ENCODE results near the gene SRSF8.

SRSF8 gene

GRCh38 chr11:95070471-95070870, 3.8 kb downstream of the SRSF8 start:
- no peak for DNase-seq

DNA sequence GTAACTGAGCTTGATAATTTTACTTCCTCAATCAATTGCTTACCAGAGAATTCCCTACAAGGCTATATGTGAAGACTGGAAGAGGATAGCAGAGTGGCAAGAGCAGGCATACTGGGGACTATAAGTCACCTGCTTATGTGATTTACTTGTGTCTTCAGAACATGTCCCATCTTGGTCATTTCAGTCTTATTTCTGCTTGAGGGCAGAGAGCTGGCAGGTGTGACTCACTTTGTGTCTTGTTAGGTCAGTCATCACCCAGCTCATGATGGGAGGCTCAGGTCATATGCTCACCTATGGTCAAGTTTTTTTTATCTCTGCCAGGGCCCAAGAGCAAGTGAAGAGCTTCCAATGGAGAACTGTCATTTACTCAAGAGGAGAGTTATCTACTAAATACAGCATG, 6.2 kb downstream of the SRSF8 start:
- DNase-seq, result no peak

GRCh38 chr11:95074792-95075563, 8.3 kb downstream of the SRSF8 start:
- DNase-seq, result no peak

GRCh38 chr11:95076416-95076815, 9.7 kb downstream of the SRSF8 start:
- no peak for DNase-seq

- no peak for DNase-seq
Observed at GRCh38 chr11:95076981-95077380, 10.3 kb downstream of the SRSF8 start.

DNA sequence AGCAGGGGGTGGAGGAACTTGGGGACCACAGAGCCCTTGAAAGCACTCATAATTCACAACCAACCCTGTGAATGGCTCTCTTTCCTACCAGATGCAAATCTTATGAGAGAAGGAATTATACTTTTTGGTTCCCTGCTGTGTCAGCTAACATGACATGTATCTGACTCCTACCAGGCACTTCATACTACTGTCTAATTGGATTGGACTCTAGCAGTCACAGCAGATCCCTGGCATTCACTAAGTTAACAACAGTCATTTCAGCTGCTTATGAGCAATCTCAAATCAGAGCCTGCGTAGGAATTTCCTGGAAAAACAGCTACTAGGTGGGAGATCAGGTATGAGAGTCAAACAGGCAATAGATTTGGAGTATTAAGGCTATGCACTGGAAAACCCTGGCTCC, 11.8 kb downstream of the SRSF8 start:
- DNase-seq, result no peak

DNA sequence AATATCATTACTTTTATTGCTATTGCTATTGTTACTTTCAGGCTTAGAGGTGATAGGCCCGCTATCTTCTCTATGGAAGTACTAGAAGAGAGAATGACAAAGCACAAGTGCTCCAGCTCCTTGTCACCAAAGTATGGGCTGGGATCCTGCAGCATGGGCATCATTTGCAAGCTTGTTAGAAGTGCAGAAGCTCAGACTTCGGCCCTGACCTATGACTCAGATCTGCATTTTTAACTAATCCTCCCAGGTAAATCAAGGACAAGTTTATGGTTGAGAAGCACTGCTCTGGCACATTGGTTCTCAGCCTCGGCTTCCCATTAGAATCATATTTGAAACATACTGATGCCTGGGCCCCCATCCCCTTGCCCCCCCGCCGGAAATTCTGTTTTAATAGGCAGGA, 14.3 kb downstream of the SRSF8 start:
- DNase-seq, result no peak

GRCh38 chr11:95081412-95081811, 14.7 kb downstream of the SRSF8 start:
- no peak for DNase-seq

GRCh38 chr11:95082576-95083001, 15.9 kb downstream of the SRSF8 start:
- DNase-seq, result no peak

DNA sequence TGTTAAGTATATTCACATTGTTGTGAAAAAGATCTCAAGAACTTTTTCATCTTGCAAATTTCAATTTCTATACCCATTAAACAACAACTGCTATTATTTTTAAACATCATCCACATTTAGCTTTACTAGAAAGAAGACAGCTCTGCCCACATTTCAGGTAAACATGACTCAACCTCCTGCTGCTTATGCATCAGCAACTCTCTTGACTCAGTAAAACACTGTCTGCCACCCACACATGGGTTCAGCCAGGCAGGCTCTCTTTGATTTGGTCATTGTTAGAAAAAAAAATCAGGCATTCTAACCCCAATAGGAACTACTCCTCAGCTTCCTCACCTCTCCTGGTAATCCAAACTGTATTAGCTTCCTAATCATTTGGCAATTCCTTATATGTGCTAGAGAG, 17.8 kb downstream of the SRSF8 start:
- no peak for DNase-seq

GRCh38 chr11:95085117-95085816, 18.5 kb downstream of the SRSF8 start:
- no peak for DNase-seq

DNA sequence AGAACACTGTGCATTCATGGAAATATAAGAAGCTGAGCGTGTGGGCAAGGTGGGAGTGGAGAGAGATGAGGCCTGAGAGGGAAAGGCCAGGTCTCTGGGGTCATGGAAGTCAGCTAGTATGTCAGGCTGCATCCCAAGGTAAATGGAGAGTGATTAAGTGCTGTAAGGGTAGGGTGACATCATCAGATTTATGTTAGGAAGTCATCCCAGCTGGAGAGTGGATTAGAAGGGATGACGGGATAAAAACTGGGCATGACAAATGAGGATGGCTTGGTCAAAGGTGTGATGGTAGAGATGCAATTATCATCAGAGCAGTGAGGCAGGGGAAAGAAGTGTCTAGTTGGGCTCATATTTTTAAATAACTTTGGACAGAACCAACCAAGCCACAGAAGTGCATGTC, 19.4 kb downstream of the SRSF8 start:
- DNase-seq, result no peak

- DNase-seq, result no peak
Observed at GRCh38 chr11:95086836-95087570, 20.3 kb downstream of the SRSF8 start.

GRCh38 chr11:95088946-95089619, 22.4 kb downstream of the SRSF8 start:
- DNase-seq, result no peak

DNA sequence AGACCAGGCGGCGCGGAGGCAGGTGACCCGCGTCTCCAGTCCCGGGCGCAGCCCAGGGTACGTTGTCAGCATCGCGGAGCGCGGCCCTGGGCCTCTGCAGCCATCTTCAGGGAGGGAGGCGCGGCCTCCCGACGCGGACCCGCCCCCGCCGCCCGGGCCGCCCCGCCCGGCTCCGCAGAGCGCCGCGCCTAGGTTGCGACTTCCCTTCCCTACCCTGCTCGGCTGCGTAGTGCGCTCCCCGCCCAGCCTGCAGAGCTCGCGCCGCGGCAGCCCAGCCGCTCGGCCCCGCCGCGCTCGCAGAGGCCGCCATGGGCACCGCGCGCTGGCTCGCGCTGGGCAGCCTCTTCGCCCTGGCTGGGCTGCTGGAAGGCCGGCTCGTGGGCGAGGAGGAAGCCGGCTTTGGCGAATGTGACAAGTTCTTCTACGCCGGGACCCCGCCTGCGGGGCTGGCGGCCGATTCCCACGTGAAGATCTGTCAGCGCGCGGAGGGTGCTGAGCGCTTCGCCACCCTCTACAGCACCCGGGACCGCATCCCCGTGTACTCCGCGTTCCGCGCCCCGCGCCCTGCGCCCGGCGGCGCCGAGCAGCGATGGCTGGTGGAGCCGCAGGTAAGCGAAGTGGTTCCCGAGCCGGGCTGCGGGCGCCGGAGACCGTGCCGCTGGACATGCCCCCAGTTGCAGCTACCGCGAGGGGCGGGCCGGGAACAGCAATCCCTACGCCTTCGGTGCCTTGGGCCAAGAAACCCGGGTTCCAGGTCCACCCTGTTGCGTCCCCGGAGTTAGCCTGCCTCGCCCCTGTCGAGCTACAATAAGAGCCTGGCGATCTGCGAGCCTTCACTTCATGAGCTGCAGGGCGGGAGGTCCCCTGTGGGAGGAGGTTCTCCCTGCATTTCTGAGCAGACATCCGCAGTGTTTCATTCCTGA, 23.2 kb downstream of the SRSF8 start, which contains the start of gene ENDOD1:
ENDOD1 (plus strand) TSS at position 227 of the 923 bp plus-strand sequence; CDS start at position 309, 82 bp downstream.
- DNase-seq, result peak; percentile 91

DNA sequence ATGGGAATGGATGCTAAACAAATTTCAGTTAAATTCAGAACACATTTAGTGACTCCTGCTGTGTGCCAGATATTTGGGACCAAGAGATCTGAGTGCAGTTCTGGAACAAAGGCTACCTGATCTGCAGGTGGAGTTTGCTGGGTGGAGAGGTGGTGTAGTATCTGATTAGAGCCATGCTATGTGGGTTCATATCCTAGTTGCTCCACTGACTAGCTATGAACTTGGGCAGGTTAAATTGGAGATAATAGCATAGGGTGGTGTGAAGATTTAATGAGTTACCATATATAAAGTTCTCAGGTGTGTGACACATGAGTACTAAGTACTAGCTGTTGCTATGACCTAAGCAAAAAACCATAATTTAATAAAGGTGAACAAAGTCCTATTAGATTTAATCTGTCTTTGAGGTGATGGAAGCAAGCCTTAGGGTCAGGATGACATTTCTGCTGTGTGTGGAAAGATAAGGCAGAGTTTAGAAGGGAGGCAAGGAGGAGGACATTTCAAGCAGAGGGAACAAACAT, 25.0 kb downstream of the SRSF8 start:
- DNase-seq, result no peak

GRCh38 chr11:95092549-95093324, 26.0 kb downstream of the SRSF8 start:
- DNase-seq, result no peak

DNA sequence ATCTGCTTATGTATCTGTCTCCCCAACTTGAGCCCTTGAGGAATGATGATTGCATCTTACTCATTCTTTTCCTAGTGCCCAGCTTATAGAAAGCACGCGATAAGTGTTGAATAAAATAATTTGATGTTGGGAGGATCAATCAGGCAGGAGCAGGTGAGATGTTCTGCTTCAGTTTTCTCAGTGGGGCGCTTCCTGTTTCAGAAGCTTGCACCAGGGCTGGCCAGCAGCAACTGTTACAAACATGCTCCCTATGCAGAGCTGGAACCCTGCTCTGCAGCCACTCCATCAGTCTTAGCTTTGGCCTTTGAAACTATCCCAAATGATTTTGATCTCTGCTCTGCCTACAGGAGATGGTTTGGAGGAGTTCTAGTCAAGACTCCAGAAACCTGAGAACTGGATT, 26.8 kb downstream of the SRSF8 start:
- no peak for DNase-seq

- no peak for DNase-seq
Observed at GRCh38 chr11:95095858-95096587, 29.3 kb downstream of the SRSF8 start.

- DNase-seq, result no peak
Observed at GRCh38 chr11:95097209-95097608, 30.5 kb downstream of the SRSF8 start.
